Inferior parietal cortex (tissue), 1 donor: ENCODE measurements around the gene EXD3.
"Not testable (repeated sequence)": the region's sequence is repeated elsewhere in the genome, so short reads cannot be mapped to it uniquely, and the experiment has no call there.

Experiments used
- DNase-seq: peaks from one replicate; pipeline ENCODE4 v3.0.0-alpha.2; 2016; ENCODE audit errors: extremely low spot score

The EXD3 gene

GRCh38 chr9:137458194-137459151 lies 35.5 kb upstream of the EXD3 start:
- DNase-seq: peak; percentile 42

DNA sequence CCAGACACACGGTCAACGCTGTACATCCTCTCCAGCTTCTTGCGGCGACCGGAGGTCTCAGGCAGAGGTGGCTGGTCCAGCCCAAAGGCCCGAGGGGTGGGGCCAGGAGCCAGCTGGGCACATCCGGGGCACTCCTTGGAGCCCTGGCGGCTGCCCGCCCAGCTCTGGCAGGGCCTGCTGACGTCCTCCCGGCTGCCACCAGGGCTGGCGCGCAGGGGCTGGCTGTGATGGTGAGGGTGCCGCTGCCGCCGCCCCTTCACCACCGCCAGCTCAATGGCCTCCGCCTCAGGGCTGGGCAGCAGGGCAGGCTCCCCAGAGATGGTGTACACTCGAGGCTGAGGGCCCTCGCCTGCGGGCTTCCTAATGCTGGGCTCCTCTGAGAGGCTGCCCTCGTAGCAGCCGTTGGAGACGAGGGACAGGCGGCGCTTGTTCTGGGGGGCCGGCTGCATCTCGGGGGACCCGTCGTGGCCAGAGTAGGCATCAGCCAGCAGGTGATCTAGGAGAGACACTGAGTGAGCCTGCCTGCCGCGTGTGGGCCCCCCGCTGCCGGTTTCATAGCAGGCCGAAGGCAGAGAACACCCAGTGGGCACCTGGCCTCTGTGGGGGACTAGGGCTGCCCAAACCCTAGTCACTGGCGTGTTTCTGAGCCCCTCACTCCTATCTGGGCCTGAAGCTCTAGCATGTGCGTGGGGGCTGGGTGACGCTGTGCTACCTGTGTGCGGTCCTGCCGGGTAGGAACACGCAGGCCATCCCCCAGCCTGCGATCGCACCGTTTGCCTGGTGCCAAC lies 34.6 kb upstream of the EXD3 start:
- no peak for DNase-seq

DNA sequence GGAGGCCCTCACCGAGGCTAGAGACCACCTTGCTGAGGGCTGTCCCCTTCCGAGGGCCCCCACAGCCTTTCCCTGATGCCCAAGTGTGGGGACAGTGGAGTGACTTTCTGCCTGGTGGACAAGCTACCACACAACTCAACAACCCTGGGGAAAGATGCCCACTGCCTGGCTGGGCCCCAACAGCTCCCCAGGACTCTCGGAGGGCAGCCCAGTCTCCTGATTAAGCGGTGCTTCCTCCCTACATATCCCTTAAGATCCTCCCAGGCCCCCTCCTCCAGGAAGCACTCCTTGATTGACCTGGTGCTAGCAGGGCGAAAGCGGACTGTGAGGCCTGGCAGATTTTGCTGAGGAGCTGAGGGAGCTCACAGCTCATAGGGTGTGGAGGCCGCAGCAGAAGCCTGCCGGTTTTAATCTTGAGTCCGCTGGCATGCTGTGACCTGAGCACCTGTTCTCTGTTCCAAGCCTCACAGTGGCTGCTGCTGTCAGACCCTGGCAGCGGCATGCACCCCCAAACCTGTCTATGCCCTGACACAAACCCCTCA lies 34.0 kb upstream of the EXD3 start:
- no peak for DNase-seq

DNA sequence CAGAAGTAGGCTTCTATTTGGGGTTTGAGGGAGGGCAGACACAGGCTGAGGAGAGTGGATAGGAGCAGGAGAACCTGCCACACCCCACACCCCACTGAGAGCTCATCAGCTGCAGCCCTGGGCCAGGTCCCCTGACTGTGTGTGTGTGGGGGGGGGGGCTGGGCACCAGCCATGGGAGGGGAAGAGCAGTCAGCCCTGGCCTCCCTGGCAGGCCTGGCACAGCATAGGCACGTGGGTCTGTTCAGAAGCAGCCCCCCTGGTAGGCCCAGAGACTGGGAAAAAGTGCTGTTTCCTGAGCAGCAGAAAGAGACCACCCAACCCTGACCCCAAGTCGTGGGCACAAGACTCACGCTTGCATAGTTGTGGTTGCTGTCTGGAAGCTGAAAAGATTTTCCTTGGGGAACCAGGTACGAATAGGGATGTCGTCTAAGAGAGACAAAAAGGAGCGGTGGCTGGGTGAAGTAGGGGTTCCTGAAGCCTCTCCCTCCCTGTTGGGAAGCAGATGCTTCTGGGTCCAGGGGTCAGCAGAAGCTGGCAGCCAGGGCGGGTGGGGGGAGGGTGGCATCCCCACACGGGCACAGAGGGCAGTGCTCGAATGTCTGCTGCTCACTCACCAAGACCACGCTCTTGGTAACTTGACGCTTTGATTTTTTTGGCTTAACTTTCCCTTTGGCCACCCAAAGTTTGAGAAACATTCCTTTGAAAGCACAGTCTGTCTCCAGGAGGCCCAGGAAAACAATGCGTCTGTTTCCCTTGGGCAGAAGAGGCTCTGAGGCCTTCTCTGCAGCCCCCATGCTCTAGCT lies 33.3 kb upstream of the EXD3 start:
- DNase-seq: no peak

GRCh38 chr9:137455359-137455991 lies 32.5 kb upstream of the EXD3 start:
- no peak for DNase-seq

GRCh38 chr9:137454597-137455358 lies 31.8 kb upstream of the EXD3 start:
- no peak for DNase-seq

GRCh38 chr9:137454145-137454596 lies 31.2 kb upstream of the EXD3 start:
- DNase-seq: no peak

DNA sequence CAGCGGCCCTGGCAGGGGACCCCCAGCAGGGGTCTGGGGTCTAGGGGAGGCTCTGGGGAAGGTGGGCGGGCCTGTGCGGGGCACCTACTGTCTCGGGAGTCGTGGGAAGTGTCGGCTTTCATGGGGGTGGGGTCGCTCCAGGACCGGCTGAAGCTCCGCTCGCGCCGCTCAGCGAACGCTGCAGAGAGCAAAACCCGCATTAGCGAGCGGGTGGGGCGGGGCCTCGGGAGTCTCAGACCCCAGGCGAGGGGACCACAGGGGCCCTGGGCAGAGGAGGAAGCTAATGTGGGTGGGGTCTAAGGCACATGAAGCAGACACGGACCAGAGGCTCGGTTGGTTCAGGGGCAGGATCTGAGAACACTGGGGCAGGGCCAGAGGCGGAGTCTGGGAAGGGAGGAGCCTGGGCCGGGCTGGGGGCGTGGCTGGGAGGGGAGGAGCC lies 30.7 kb upstream of the EXD3 start:
- no peak for DNase-seq

DNA sequence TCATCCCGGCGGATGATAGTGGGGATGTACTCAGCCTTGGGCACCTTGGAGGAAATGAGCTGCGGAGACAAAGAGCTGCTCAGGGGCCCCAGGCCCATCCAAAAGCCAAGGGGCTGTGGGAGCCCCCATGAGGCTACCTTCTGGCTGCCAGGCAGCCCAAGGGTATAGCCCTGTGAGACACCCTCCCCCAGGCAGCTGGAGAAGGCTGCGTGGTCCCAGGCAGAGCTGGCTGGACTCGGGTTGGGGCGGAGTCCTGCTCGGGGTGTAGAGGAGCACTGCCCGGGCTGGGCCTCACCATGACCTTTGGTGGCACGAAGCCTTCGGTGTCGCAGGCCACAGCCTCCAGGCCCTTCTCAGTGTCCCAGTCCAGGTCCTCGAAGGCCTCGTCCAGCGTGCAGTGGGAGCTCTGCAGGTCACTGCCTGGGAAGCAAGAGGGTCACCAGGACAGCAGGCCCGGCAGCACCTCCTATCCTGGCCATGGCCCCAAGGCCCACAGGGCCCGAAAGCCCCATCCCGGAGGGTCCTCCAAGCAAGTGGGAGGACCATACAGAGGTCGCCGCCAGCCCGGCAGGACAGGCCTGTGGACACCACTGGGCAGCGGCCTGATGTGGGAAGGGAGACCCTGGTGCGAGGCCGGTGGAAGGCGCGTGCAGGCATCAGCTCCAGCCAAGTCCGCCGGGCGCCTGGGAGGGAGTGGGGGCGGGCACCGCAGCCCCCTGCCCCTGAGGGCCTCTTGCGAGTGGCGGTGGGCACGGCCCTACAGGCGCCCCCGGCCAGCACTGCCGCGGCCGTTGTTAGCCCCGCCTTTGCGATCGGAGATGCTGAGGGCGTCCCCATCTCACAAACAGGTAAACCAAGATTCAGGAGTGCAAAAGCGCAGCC lies 30.0 kb upstream of the EXD3 start:
- no peak for DNase-seq

DNA sequence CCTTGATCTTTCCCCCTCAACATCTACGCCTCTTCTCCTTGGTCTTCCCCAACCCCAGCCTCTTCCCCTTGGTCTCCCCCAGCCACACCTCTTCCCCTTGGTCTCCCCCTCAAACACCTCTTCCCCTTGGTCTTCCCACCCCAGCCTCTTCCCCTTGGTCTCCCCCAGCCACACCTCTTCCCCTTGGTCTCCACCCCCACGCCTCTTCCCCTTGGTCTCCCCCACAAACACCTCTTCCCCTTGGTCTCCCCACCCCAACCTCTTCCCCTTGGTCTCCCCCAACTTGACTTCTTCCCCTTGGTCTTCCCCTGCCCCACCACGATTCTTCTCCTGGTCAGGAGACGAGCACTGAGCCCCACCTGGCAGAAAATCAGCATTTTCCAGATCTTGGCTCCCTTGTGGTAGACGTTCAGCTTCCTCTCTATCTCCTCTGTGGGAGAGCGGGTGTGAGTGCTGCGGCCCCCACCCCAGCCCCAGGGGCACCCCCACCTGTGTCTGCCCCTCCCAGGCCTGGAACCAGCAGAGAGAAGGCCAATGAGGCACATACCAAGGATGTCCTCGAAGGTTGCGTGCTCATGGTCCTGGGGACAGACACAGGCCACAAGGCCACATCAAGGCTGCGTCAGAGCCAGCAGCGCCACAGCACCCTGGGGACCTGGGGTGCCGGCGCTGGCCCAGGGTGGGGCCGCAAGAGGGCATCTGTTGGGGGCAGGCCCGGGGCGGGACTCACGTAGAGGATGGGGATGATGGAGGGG lies 29.2 kb upstream of the EXD3 start:
- no peak for DNase-seq

GRCh38 chr9:137451264-137452005 lies 28.5 kb upstream of the EXD3 start:
- DNase-seq: not testable (repeated sequence)

- DNase-seq: not testable (repeated sequence)
These were observed 27.7 kb upstream of the EXD3 start for GRCh38 chr9:137450539-137451222.

- no peak for DNase-seq
These were observed 27.1 kb upstream of the EXD3 start for GRCh38 chr9:137449931-137450538.

GRCh38 chr9:137449081-137449844 lies 26.3 kb upstream of the EXD3 start:
- DNase-seq: no peak

DNA sequence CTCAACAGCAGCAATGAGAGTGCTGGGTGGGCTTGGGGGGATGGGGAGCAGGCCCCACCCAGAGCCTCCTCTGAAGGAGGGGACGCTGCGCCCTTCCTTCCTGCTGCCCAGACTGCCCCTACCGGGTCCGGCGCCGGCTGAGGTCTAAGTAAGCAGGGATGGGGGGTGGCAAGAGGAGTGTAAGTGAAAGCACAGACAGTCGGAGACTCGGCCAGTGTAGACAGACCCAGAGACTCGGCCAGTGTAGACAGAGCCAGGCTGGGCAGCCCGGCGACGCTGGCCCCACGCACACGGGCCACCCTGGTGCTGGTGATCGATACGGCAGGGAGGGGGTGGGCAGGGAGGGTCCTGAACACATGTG lies 25.6 kb upstream of the EXD3 start:
- DNase-seq: no peak
